ENCODE measurements around the gene ATN1.

Gene ATN1

GRCh38 chr12:6925239-6925539 lies 2.6 kb upstream of the ATN1 start:
- DNase-seq (ENCODE audit: low read depth in 4 of 4, low spot score in 1 of 4), result no peak

DNA sequence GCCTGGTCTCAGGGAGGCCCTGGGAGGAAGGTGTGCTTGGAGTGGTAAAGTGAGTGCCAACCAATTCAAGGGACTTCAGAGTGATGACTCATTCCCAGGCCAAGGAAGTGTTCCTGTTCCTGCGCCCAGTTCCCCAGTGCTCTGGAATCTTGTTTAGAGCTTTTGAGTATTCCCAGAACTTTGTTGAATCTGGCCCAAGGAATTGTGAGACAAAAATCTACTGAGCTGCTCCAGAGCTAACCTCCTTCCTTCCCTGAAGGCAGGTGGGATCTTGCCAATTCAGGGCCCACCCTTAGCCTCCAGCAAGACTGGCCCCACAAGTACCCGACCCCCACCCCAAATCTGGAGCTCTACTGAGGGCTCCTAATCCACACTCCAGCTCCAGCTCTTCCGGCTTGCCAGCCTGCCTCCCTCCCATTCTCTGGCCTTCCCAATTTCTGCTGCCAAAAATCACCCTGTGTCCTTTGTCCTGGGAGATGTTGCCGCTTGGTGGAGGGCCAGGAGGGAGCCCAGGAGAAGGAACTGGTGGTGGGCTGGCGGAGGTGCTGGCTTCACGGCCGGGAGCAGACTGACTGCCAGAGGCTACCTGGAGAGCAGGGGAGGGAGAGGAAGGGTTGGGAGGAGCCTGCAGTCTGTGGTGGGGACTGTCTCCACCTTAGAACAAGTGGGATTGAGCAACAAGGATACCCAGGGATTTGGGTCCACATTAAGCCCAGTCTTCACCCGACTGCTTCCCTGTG lies 2.0 kb upstream of the ATN1 start:
- no peak for DNase-seq (ENCODE audit: low read depth in 4 of 4, low spot score in 1 of 4)

DNA sequence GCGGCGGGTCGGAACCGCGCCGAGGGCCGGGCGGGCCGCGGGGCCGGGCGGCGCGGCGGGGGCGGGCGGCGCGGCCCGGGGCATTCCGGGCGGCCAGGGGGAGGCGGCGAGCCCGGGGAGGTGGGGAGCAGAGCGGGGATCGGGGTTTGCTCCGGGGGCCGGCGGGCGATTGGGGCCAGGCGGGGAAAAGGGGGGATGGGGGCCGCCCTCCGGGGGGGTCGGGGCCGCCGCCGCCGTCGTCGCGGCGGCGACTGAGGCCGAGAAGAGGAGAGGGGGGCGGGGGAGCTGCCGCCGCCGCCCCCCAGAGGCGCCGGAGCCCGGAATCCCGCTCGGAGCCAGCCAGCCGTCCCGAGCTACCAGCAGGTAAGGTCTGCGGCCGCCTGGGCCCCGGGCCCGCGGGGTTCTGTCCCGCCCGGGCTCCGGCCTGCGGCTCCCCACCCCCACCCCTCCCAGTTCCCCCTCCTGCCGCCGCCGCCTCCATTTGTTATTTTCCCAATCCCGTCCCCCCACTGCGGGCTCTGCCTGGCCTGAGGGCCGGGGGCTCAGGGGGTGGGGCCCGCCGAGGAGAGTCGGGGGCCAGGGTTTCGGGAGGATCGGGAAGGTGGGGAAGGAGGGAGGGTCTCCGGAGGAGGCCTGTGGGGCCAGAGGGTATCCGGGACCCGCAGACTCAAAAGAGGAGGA lies 403 bp downstream of the ATN1 start:
- no peak for DNase-seq (ENCODE audit: low read depth in 4 of 4, low spot score in 1 of 4)

GRCh38 chr12:6928703-6929407 lies 1.1 kb downstream of the ATN1 start:
- no peak for DNase-seq (ENCODE audit: low read depth in 4 of 4, low spot score in 1 of 4)

DNA sequence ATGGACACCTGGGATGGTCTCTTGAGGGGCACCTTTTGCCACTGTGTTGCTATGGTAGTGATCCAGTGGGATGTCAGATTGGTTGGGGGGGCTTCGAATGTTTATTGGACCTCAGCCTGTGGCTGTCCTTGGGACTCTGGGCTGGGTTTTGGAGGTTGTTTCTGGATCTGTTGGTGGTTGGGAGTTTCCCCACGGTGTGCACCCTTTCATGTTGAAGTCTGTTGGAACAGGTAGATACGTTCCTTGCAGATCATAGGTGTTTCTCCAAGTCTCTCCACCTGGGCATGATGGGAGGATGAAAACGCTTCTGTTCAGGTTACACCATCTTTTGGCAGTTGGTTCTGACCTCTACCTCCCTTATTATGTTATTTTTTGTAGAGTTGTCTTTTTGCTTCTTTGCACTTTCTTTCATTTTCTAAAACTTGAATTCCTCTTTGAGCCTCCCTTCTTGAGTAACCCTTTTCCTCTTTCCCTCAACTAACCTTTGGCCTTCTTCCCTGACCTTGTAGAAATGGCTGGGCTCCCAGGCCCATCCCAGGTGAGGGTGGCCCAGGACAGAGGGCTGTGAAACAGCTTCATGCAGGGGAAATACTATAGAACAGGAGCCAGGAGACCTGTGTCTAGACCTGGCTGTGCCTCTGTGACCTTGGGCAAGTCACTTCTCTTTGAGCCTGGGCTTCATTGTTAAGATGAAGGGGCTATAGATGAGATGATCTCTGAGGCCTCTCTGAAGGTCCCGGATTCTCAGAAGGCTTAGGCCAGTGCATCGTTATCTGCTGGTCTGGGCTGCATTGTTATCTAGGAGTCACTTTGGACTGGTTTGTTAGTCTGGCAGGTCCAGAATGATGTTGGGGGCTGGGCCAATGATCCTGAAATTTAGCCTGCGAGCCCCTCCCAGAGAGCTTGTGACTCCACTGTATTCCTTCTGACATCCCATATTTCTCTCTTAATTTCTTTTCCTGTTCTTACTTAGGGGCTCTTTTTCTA lies 2.0 kb downstream of the ATN1 start:
- no peak for DNase-seq (ENCODE audit: low read depth in 4 of 4, low spot score in 1 of 4)

DNA sequence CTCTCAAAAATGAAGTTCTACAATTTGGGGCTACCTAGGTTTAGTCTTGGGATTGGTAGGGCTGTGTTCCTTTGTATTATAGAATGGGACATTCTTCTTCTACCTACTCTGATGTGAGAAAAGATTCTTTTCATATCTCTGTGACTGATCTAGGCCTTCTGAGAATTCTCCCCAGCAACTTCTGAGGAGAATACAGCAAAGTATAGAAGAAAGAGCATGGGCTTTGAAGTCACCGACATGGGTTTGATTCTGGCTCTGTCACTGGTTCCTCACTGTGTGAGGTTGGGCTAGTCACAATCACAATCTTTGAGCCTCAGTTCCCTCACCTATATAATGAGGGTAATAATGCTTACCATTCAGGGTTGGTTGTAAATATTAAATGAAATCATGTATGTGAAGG lies 5.0 kb downstream of the ATN1 start:
- no peak for DNase-seq (ENCODE audit: low read depth in 4 of 4, low spot score in 1 of 4)

- no peak for DNase-seq (ENCODE audit: low read depth in 4 of 4, low spot score in 1 of 4)
Observed at GRCh38 chr12:6934110-6934509, 6.4 kb downstream of the ATN1 start.

- DNase-seq (ENCODE audit: low read depth in 4 of 4, low spot score in 1 of 4), result no peak
Observed at GRCh38 chr12:6935371-6936193, 7.8 kb downstream of the ATN1 start.

DNA sequence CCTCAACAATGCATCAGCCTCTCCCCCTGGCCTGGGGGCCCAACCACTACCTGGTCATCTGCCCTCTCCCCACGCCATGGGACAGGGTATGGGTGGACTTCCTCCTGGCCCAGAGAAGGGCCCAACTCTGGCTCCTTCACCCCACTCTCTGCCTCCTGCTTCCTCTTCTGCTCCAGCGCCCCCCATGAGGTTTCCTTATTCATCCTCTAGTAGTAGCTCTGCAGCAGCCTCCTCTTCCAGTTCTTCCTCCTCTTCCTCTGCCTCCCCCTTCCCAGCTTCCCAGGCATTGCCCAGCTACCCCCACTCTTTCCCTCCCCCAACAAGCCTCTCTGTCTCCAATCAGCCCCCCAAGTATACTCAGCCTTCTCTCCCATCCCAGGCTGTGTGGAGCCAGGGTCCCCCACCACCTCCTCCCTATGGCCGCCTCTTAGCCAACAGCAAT lies 8.5 kb downstream of the ATN1 start:
- DNase-seq (ENCODE audit: low read depth in 4 of 4, low spot score in 1 of 4), result no peak

GRCh38 chr12:6936636-6937480 lies 9.1 kb downstream of the ATN1 start:
- DNase-seq (ENCODE audit: low read depth in 4 of 4, low spot score in 1 of 4), result peak in 2 of 4 experiments; percentile 50 to 58

DNA sequence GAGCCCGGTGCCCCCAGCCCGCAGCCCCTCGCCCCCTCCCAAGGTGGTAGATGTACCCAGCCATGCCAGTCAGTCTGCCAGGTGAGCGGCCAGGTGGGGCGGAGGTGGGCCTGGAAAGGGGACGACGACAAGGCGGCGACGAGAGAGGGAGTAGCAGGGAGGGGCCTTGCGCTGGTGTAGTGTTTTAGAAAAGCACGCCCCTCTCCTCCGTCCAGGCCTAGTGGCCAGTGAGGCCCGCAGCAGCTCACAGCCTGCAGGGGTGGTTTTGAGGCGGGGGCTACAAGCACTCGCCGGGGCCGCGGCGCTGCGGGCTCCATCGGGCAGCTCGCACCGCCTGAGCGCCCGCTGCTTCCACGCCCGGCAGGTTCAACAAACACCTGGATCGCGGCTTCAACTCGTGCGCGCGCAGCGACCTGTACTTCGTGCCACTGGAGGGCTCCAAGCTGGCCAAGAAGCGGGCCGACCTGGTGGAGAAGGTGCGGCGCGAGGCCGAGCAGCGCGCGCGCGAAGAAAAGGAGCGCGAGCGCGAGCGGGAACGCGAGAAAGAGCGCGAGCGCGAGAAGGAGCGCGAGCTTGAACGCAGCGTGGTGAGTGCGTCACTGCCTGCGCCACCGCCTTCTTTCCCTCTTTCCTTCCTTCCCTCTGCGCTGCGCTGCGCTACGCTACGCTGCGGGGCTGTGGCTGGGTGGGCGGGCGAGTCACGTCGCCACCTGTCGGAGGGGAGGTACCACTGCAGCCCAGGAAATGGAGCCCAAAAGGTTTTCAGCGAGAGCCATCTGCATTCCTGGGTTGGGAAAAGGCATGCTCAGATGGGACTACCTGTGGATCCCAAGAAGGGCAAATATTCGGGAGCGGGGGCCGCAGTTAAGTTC lies 10.0 kb downstream of the ATN1 start:
- DNase-seq (ENCODE audit: low read depth in 4 of 4, low spot score in 1 of 4), result peak in 3 of 4 experiments; percentile 83 to 90 (median 87)

DNA sequence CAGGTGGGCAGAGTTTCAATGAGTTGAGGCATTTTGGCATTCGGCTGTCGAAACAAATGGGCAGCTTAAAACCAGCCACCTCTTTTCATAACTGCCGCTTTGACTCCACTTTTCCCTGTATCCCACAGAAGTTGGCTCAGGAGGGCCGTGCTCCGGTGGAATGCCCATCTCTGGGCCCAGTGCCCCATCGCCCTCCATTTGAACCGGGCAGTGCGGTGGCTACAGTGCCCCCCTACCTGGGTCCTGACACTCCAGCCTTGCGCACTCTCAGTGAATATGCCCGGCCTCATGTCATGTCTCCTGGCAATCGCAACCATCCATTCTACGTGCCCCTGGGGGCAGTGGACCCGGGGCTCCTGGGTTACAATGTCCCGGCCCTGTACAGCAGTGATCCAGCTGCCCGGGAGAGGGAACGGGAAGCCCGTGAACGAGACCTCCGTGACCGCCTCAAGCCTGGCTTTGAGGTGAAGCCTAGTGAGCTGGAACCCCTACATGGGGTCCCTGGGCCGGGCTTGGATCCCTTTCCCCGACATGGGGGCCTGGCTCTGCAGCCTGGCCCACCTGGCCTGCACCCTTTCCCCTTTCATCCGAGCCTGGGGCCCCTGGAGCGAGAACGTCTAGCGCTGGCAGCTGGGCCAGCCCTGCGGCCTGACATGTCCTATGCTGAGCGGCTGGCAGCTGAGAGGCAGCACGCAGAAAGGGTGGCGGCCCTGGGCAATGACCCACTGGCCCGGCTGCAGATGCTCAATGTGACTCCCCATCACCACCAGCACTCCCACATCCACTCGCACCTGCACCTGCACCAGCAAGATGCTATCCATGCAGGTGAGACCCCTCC lies 10.8 kb downstream of the ATN1 start:
- DNase-seq (ENCODE audit: low read depth in 4 of 4, low spot score in 1 of 4), result no peak

- no peak for DNase-seq (ENCODE audit: low read depth in 4 of 4, low spot score in 1 of 4)
Observed at GRCh38 chr12:6939191-6939540, 11.4 kb downstream of the ATN1 start.

DNA sequence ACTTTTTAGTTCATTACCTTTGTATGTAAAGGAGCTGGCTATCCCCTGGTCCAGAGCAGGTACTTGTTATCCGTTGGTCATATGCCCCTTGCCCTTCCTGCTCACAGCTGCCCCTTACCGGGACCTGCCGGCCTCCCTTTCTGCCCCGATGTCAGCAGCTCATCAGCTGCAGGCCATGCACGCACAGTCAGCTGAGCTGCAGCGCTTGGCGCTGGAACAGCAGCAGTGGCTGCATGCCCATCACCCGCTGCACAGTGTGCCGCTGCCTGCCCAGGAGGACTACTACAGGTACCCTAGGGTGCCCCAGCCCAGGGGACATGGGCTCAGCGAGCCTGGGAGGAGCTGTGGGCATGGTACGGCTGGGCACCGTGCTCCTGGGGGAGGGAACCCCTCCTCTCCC lies 13.5 kb downstream of the ATN1 start:
- DNase-seq (ENCODE audit: low read depth in 4 of 4, low spot score in 1 of 4), result no peak

DNA sequence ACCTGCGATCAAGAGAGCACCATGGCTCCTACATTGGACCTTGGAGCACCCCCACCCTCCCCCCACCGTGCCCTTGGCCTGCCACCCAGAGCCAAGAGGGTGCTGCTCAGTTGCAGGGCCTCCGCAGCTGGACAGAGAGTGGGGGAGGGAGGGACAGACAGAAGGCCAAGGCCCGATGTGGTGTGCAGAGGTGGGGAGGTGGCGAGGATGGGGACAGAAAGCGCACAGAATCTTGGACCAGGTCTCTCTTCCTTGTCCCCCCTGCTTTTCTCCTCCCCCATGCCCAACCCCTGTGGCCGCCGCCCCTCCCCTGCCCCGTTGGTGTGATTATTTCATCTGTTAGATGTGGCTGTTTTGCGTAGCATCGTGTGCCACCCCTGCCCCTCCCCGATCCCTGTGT lies 14.0 kb downstream of the ATN1 start:
- DNase-seq (ENCODE audit: low read depth in 4 of 4, low spot score in 1 of 4), result no peak

DNA sequence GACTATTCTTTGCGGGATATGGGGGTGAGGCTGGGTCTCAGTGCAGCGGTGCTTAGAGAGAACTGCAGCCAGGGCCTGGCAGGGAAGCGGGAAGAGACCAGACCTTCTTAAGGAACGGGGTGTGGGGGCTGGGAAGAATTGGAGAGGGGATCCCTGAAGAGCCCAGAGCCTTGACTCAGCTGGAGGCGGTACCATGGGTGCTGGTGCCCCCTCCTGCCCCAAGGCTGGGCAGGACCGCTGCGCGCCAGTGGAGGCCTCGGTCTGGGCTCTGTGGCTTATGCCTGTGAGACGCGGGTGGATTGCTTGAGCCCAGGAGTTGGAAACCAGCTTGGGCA lies 14.5 kb downstream of the ATN1 start:
- no peak for DNase-seq (ENCODE audit: low read depth in 4 of 4, low spot score in 1 of 4)

GRCh38 chr12:6943389-6943721 lies 15.6 kb downstream of the ATN1 start:
- peak in 3 of 4 experiments; percentile 60 to 72 (median 63) for DNase-seq (ENCODE audit: low read depth in 4 of 4, low spot score in 1 of 4)

Data from stimulated activated CD4-positive, alpha-beta T cell treated with anti-CD3 and anti-CD28 coated beads, Interleukin-1b, Interleukin-23, amount 100 ng/mL, for 24 hours (primary cell).